ENCODE results near the gene INPP5A.

The INPP5A gene

DNA sequence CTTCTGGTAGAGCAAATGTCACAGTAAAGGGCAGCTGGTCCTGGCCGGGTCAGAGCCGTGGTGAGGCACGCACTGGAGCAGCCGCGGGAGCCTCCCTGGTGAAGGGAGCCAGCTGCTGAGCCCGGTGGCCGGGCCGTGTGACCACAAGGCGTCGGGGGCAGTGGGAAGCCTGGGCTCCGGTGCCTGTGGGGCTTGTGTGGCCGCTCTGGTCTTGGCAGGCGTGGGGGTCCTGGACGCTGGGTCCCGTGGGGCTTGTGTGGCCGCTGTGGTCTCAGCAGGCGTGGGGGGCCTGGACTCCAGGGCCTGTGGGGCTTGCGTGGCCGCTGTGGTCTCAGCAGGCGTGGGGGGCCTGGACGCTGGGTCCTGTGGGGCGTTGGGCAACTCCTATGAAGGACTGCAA, 191.2 kb downstream of the INPP5A start:
- Histone ChIP-seq H3K4me1 (ENCODE audit: control insufficient read depth, low read length) (no peaks in the 10 kb centered on the region), H3K4me2 (ENCODE audit: low read length) (no peak overlapping the region), H4K20me1 (ENCODE audit: control insufficient read depth, insufficient read depth, low read depth, low read length) (no peaks in the 10 kb centered on the region), H3F3A (ENCODE audit: control insufficient read depth, insufficient read depth) (no peaks in the 10 kb centered on the region), H3K36me3 (ENCODE audit: control insufficient read depth, low read length) (no peaks in the 10 kb centered on the region), H3K27me3 (ENCODE audit: control insufficient read depth, low read length) (no peaks in the 10 kb centered on the region), H3K27ac (ENCODE audit: low read depth, low read length) (no peak overlapping the region), H3K9me3 (ENCODE audit: control insufficient read depth, insufficient read depth, low read length) (no peaks in the 10 kb centered on the region; the same call in 1 of the 2 replicates), H3K9me2 (replicated peaks; ENCODE audit: control insufficient read depth, low read length) (no peaks in the 10 kb centered on the region), H3K4me3 (ENCODE audit: low read length) (no peak overlapping the region), H3K79me2 (ENCODE audit: control insufficient read depth, low read length) (no peaks in the 10 kb centered on the region)
- TF ChIP-seq EZH2phosphoT487 (IDR thresholded peaks at IDR 0.05; ENCODE audit: borderline replicate concordance, low read length), result no peak
- TF ChIP-seq, protein P1, sequence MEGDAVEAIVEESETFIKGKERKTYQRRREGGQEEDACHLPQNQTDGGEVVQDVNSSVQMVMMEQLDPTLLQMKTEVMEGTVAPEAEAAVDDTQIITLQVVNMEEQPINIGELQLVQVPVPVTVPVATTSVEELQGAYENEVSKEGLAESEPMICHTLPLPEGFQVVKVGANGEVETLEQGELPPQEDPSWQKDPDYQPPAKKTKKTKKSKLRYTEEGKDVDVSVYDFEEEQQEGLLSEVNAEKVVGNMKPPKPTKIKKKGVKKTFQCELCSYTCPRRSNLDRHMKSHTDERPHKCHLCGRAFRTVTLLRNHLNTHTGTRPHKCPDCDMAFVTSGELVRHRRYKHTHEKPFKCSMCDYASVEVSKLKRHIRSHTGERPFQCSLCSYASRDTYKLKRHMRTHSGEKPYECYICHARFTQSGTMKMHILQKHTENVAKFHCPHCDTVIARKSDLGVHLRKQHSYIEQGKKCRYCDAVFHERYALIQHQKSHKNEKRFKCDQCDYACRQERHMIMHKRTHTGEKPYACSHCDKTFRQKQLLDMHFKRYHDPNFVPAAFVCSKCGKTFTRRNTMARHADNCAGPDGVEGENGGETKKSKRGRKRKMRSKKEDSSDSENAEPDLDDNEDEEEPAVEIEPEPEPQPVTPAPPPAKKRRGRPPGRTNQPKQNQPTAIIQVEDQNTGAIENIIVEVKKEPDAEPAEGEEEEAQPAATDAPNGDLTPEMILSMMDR (IDR thresholded peaks at IDR 0.05; ENCODE audit: low read depth, low read length, poor library complexity, severe bottlenecking), result no peak

DNA sequence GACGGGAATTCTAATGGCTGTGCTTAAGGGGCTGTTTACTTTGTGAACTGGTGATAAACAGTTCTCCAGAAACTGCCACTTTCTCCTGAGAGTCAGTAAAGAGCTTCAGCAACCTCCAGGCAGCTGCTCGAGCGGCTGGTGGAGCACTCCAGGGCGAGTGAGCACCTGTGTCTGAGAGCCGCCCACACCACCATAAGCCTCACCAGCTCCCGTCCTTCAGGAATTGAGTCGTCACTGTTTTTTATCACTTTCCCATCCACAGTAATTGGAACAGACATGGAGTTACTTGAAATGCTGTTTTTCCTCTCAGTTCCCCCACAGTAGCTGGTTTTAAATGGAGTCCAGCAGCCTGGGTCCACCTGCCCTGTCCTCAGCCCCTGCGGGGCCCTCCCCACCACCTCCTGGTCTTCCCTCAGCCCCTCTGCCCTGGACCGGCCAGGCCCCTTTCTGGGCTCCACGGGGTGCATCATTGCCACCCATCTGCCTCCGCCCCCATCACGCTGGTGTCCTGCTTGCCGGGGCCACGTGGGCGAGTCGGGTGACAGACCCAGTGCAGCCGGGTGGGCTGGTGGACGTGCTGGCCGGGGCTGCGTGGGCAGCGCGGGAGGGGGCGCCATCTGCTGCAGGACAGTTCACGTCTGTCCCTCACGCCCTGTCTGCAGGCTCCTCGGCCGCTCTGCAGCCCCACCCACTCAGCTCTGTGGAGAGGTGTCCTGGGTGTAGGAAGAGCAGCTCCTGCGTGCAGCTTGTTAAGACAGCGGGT, 192.4 kb downstream of the INPP5A start:
- no peaks in the 10 kb centered on the region for H3K4me1 ChIP-seq (ENCODE audit: control insufficient read depth, low read length)
- no peaks in the 10 kb centered on the region; the same call in 1 of the 2 replicates for H3K9me3 ChIP-seq (ENCODE audit: control insufficient read depth, insufficient read depth, low read length)
- H3K79me2 ChIP-seq (ENCODE audit: control insufficient read depth, low read length), result no peaks in the 10 kb centered on the region
- no peak overlapping the region for H3K4me2 ChIP-seq (ENCODE audit: low read length)
- H4K20me1 ChIP-seq (ENCODE audit: control insufficient read depth, insufficient read depth, low read depth, low read length), result no peaks in the 10 kb centered on the region
- no peaks in the 10 kb centered on the region for H3K27me3 ChIP-seq (ENCODE audit: control insufficient read depth, low read length)
- no peaks in the 10 kb centered on the region for H3K36me3 ChIP-seq (ENCODE audit: control insufficient read depth, low read length)
- no peak overlapping the region for H3K4me3 ChIP-seq (ENCODE audit: low read length)
- H3K27ac ChIP-seq (ENCODE audit: low read depth, low read length), result no peak overlapping the region
- no peak for TF ChIP-seq EZH2phosphoT487 (IDR thresholded peaks at IDR 0.05; ENCODE audit: borderline replicate concordance, low read length)
- TF ChIP-seq, protein P1 (IDR thresholded peaks at IDR 0.05; ENCODE audit: low read depth, low read length, poor library complexity, severe bottlenecking), result no peak
- no peaks in the 10 kb centered on the region for H3F3A ChIP-seq (ENCODE audit: control insufficient read depth, insufficient read depth)
- no peaks in the 10 kb centered on the region for H3K9me2 ChIP-seq (replicated peaks; ENCODE audit: control insufficient read depth, low read length)

DNA sequence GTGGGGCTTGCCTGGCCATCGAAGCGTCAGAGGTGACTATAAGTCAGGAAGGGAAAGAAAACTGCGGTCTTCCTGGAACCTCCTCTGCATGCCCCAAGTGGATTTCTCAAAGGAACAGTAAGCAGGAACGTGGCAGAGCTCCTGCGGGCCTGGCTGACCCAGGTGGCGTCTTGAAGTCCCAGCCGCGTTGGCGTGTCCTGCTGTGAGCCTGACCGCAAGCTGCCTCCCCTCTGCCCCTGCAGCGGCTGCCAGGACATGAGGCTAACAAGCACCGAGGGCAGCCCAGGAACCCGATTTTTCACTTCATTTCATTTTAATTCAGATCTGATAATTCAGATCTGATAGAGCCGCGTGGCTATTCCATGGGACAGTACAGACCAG, 193.0 kb downstream of the INPP5A start:
- H3K27me3 ChIP-seq (ENCODE audit: control insufficient read depth, low read length), result no peaks in the 10 kb centered on the region

More for the DNA sequence above, 193.0 kb downstream of the INPP5A start:
- TF ChIP-seq, protein P1 (IDR thresholded peaks at IDR 0.05; ENCODE audit: low read depth, low read length, poor library complexity, severe bottlenecking), result no peak
- no peak for TF ChIP-seq EZH2phosphoT487 (IDR thresholded peaks at IDR 0.05; ENCODE audit: borderline replicate concordance, low read length)
- no peak overlapping the region for H3K27ac ChIP-seq (ENCODE audit: low read depth, low read length)
- no peaks in the 10 kb centered on the region for H3F3A ChIP-seq (ENCODE audit: control insufficient read depth, insufficient read depth)
- H3K79me2 ChIP-seq (ENCODE audit: control insufficient read depth, low read length), result no peaks in the 10 kb centered on the region
- H3K4me3 ChIP-seq (ENCODE audit: low read length), result no peak overlapping the region
- H3K4me1 ChIP-seq (ENCODE audit: control insufficient read depth, low read length), result no peaks in the 10 kb centered on the region
- no peaks in the 10 kb centered on the region for H3K9me2 ChIP-seq (replicated peaks; ENCODE audit: control insufficient read depth, low read length)
- H3K4me2 ChIP-seq (ENCODE audit: low read length), result no peak overlapping the region
- no peaks in the 10 kb centered on the region for H4K20me1 ChIP-seq (ENCODE audit: control insufficient read depth, insufficient read depth, low read depth, low read length)
- H3K9me3 ChIP-seq (ENCODE audit: control insufficient read depth, insufficient read depth, low read length), result no peaks in the 10 kb centered on the region; the same call in 1 of the 2 replicates
- H3K36me3 ChIP-seq (ENCODE audit: control insufficient read depth, low read length), result no peaks in the 10 kb centered on the region

Data from DOHH2 (cell line).